ENCODE measurements around the gene HOXC10. TPM values are rescaled to one million over a fixed set of nuclear protein-coding genes. Genes with fewer than 3 reads are reported as not detected.
A peak's percentile ranks its signal among the peaks of the same experiment; 100 is the strongest.

HOXC10 gene
- total RNA-seq, 3 donors from 2014 or later = not detected

DNA sequence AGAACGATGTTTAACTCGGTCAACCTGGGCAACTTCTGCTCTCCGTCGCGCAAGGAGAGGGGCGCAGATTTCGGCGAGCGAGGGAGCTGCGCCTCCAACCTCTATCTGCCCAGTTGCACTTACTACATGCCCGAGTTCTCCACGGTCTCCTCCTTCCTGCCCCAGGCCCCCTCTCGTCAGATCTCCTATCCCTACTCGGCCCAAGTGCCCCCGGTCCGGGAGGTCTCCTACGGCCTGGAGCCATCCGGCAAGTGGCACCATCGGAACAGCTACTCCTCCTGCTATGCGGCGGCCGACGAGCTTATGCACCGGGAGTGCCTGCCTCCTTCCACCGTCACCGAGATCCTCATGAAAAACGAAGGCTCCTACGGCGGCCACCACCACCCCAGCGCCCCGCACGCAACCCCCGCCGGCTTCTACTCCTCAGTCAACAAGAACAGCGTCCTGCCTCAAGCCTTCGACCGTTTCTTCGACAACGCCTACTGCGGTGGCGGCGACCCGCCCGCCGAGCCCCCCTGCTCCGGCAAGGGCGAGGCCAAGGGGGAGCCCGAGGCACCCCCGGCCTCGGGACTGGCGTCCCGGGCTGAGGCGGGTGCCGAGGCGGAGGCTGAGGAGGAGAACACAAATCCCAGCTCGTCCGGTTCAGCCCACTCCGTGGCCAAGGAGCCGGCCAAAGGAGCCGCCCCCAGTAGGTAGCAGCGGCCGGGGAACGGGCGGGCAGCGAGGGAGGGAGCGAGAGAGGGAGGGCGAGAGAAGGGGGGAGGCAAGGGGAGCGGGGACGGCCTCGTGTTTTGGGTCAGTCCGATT lies 11.5 kb upstream of the HOXC10 start:
- Histone ChIP-seq H3K4me3 (no peak overlapping the region), H3K9me3 (peaks cover 6% of the 10 kb centered on the region), H3K4me1 (ENCODE audit: low read depth) (peaks cover 3% of the 10 kb centered on the region), H3K36me3 (ENCODE audit: low read depth) (no peaks in the 10 kb centered on the region)
- DNase-seq (no peak), ATAC-seq (no peak)
- intact Hi-C loops (cut with DNase I, micrococcal nuclease) = no loop called here
- TF ChIP-seq, protein P1, sequence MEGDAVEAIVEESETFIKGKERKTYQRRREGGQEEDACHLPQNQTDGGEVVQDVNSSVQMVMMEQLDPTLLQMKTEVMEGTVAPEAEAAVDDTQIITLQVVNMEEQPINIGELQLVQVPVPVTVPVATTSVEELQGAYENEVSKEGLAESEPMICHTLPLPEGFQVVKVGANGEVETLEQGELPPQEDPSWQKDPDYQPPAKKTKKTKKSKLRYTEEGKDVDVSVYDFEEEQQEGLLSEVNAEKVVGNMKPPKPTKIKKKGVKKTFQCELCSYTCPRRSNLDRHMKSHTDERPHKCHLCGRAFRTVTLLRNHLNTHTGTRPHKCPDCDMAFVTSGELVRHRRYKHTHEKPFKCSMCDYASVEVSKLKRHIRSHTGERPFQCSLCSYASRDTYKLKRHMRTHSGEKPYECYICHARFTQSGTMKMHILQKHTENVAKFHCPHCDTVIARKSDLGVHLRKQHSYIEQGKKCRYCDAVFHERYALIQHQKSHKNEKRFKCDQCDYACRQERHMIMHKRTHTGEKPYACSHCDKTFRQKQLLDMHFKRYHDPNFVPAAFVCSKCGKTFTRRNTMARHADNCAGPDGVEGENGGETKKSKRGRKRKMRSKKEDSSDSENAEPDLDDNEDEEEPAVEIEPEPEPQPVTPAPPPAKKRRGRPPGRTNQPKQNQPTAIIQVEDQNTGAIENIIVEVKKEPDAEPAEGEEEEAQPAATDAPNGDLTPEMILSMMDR (IDR thresholded peaks at IDR 0.05) = no peak

DNA sequence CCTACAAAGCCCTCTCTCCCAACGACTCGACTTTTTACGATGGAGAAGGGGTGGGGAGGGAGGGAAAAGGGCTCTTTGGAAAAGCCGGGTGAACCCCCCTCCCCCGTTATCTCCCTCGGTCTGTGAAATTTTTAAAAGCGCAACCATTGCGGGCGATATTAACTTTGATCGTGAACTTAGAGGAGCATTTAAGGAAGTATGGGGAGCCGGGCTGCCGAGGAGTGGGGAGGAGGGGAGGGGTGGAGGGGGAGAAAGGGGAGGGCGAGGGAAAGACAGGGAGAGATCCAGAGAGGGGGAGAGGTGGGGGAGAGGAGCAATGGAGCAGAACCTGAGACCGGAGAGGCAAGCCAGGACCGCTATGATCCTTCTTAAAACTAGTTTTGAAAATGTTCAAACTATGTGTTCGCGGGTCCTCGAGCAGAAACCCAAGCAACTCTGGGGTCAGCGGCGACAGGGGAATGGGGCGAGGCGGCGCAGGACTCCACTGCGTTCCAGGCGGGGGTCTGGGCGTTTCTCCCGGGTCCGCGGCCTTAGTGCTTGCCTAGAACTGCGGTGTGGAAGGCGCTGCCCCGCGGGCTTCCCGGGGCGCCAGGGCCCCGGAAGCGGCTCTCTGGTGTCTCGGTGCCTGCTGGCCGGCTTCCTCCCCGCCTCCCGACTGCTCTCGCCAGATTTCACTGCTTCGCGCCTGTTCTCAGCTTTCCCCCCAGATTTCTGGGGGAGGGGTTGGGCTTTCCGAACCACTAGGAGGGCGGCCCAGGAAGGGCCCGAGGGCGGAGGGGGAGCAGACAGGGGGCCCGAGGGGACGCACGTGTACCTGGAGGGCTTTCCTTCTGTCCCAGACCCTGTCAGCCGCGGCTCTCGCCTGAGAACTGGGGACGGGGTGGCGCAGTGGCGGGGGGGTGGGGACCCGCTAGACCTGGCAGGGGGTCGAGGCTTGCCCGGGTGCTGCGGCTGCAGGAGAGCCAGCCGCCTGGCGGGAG lies 10.6 kb upstream of the HOXC10 start, which contains the start of gene HOTAIR:
HOTAIR (minus strand) TSS at position 871 of the 980 bp plus-strand sequence.
- intact Hi-C loops (cut with DNase I, micrococcal nuclease) = no loop called here
- TF ChIP-seq, protein P1 (IDR thresholded peaks at IDR 0.05) = no peak
- Histone ChIP-seq H3K36me3 (ENCODE audit: low read depth) (no peaks in the 10 kb centered on the region), H3K4me1 (ENCODE audit: low read depth) (peaks cover 8% of the 10 kb centered on the region), H3K4me3 (no peak within 1 kb of the TSS), H3K9me3 (peaks cover 6% of the 10 kb centered on the region)
- no peak for DNase-seq
- ATAC-seq = peak; percentile 19

DNA sequence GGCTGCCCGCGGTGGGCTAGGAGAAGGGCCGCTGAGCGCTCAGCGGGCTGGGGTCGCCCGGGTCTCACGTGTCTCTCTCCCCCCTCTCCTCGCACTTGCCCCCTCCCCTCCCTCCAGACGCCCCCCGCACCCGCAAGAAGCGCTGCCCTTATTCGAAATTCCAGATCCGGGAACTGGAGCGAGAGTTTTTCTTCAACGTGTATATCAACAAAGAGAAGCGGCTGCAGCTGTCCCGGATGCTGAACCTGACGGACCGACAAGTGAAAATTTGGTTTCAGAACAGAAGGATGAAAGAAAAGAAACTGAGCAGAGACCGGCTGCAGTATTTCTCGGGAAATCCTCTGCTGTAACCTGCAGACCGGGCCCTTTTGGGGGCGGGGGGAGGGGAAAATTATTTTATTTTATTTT lies 9.9 kb upstream of the HOXC10 start:
- peaks cover 6% of the 10 kb centered on the region for H3K9me3 ChIP-seq
- intact Hi-C loops (cut with DNase I, micrococcal nuclease) = no loop called here
- TF ChIP-seq, protein P1 (IDR thresholded peaks at IDR 0.05) = no peak
- ATAC-seq = no peak
- no peaks in the 10 kb centered on the region for H3K36me3 ChIP-seq (ENCODE audit: low read depth)
- DNase-seq = no peak
- H3K4me1 ChIP-seq (ENCODE audit: low read depth) = peaks cover 8% of the 10 kb centered on the region
- no peak overlapping the region for H3K4me3 ChIP-seq

DNA sequence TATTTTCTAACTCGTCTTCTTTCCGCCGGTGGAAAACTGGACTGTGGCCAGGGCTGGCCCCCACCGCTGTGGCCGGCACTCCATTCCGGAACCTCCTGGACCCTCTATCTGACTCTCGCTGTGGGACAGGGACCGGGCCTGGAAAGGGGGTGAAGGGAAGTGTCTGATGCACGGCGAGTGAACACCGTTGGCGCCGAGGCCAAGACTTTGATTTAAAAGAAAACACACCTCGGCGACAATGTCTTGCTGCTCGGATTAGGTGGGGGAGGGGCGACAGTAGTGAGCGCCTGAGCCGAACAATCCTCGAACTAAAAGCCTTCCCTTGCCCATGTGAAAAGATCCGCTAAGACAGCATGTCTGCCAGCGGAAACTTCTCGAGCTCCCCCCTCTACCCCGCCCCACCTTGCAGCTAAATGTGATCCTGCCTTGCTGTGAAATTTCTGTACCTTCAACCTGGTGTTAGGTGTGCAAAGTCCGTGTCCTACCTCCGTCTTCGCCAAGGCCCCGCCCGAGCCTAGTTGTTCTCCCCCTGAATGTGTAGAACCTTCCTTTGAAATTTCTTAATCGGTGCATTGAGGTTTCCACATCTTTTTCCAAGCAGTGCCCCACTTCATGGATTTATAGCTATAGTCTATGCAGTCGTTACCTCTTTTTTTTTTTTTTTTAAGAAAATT lies 9.3 kb upstream of the HOXC10 start:
- intact Hi-C loops (cut with DNase I, micrococcal nuclease) = no loop called here
- ATAC-seq (no peak), DNase-seq (no peak)

More for the DNA sequence above, 9.3 kb upstream of the HOXC10 start:
- TF ChIP-seq, protein P1 (IDR thresholded peaks at IDR 0.05) = no peak
- Histone ChIP-seq H3K36me3 (ENCODE audit: low read depth) (no peaks in the 10 kb centered on the region), H3K4me3 (no peak overlapping the region), H3K4me1 (ENCODE audit: low read depth) (peaks cover 8% of the 10 kb centered on the region), H3K9me3 (peaks cover 6% of the 10 kb centered on the region)
